C4-2B (cell line): ENCODE measurements around the gene TMEM223.

ENCODE experiments used
- ZFX ChIP-seq: fragments of 450-650 bp; IDR thresholded peaks from 2 replicates; pipeline ENCODE4 v1.6.1; 2017
- TF ChIP-seq, protein P1 (sequence below): fragments of 450-650 bp; conservative IDR thresholded peaks from 2 replicates; pipeline ENCODE4 v1.5.1; 2017; ENCODE audit warnings: mild to moderate bottlenecking

DNA sequence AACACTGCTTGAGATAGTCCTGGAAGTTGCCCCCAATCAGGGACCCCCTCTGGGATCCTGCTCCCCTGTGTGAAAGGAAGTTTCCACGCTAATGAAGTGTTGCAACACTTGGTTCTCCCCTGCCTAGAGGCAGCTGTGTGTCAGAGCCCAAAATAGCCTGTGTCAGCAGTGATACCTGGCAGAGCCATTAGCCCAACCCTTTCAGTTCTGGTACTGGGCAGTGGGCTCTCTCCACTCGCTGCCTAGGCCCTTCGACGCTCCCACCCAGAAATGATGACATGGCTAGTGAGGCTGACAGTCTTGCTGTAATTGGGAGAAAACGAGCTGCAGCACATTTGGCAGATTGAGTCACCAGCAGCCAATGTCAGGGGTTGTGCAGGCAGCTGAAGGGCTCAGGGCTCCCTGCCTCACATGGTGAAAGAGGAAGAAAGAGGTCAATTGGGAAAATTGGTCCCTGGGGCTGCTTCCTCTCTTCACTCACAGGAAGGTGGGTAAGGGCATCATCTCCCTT lies 14.9 kb upstream of the TMEM223 start:
- TF ChIP-seq, protein P1, sequence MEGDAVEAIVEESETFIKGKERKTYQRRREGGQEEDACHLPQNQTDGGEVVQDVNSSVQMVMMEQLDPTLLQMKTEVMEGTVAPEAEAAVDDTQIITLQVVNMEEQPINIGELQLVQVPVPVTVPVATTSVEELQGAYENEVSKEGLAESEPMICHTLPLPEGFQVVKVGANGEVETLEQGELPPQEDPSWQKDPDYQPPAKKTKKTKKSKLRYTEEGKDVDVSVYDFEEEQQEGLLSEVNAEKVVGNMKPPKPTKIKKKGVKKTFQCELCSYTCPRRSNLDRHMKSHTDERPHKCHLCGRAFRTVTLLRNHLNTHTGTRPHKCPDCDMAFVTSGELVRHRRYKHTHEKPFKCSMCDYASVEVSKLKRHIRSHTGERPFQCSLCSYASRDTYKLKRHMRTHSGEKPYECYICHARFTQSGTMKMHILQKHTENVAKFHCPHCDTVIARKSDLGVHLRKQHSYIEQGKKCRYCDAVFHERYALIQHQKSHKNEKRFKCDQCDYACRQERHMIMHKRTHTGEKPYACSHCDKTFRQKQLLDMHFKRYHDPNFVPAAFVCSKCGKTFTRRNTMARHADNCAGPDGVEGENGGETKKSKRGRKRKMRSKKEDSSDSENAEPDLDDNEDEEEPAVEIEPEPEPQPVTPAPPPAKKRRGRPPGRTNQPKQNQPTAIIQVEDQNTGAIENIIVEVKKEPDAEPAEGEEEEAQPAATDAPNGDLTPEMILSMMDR, result no peak
- no peak for TF ChIP-seq ZFX
